Stimulated activated naive CD8-positive, alpha-beta T cell treated with anti-CD3 and anti-CD28 coated beads, Interleukin-15, amount 100 ng/mL, for 72 hours (primary cell): ENCODE measurements around the gene TRAF6.
"Not testable (repeated sequence)": the region's sequence is repeated elsewhere in the genome, so short reads cannot be mapped to it uniquely, and the experiment has no call there.

ENCODE experiments used
- ATAC-seq: fragments of 150-1000 bp; cut with Tn5 transposase; 2 replicates; pipeline ENCODE4 v1.10.0; 2021; ENCODE audit warnings: mild to moderate bottlenecking, moderate library complexity
- DNase-seq, 2 donors: peaks; one replicate each; pipeline ENCODE4 v3.0.0; 2021 to 2022
- H3K27ac Mint-ChIP-seq, 2 donors: one replicate each; pipeline ENCODE4 v1.8.0; 2022; ENCODE audit warnings: mild to moderate bottlenecking in 2 of 2, mixed read lengths in 2 of 2, moderate library complexity in 2 of 2
- H3K27me3 Mint-ChIP-seq: one replicate; pipeline ENCODE4 v1.8.0; 2022; ENCODE audit warnings: mixed read lengths
- H3K4me1 Mint-ChIP-seq: one replicate; pipeline ENCODE4 v1.8.0; 2022; ENCODE audit warnings: mild to moderate bottlenecking, mixed read lengths
- H3K4me3 Mint-ChIP-seq, 2 donors: one replicate each; pipeline ENCODE4 v1.8.0; 2022; ENCODE audit warnings: mild to moderate bottlenecking in 2 of 2, mixed read lengths in 2 of 2, moderate library complexity in 1 of 2
- H3K9me3 Mint-ChIP-seq, 2 donors: one replicate each; pipeline ENCODE4 v1.8.0; 2022; ENCODE audit warnings: mixed read lengths in 2 of 2

The TRAF6 gene

GRCh38 chr11:36508743-36509142 is 1.3 kb downstream of the TRAF6 start:
- Mint-ChIP-seq H3K27me3 (no peaks in the 10 kb centered on the region), H3K27ac (peak overlapping the region; percentile 98 to 99), H3K4me1 (peaks cover 31% of the 10 kb centered on the region), H3K4me3 (peak overlapping the region; percentile 91 to 99), H3K9me3 (peaks cover 10% of the 10 kb centered on the region in 2 donors)
- DNase-seq (no peak), ATAC-seq (no peak)

DNA sequence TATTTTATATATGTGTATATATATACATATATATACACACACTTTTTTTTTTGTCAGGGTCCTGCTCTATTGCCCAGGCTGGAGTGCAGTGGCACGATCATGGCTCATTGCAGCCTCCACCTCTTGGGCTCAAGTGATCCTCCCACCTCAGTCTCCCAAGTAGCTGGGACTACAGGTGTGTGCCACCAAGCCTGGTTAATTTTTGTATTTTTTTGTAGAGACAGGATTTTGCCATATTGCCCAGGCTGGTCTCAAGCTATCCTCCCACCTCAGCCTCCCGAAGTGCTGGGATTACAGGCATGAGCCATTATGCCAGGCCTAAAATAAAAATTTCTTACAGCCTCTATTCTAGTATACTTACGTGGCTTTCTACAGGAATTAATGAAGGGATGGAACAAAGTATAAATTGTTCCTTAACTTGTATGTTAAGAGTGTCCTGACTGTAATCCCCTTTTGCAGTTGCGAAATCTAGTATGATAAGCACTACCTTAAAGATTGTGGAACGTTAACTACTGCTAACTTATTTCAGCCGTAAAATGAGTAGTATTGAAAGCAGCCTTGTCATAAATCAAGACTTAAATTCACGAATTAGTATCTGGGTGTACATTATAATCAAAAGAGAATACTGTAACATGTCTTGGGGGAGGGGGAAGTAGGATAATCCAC is 2.1 kb downstream of the TRAF6 start:
- no peak overlapping the region for H3K27ac Mint-ChIP-seq
- peak overlapping the region; percentile 91 to 99 for H3K4me3 Mint-ChIP-seq
- peaks cover 36% of the 10 kb centered on the region for H3K4me1 Mint-ChIP-seq
- no peak for ATAC-seq
- peaks cover 2 to 4% of the 10 kb centered on the region in 2 donors for H3K9me3 Mint-ChIP-seq
- no peaks in the 10 kb centered on the region for H3K27me3 Mint-ChIP-seq
- no peak for DNase-seq

DNA sequence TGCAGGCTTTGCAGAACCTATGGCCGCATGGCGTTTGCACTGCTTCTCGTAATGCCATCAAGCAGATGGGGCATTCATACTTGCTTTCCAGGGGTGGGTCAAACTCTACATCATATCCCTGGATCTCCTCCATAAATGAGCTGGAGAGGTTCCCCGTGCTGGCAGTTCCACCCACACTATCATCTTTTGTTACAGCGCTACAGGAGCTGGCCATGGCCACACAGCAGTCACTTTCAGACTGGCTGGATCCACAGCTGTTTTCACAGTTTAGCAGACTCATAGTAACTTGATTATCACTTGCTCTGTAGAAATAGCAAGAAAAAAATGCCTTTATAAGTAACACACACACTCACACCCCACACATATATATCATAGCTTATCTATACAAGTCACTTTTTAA is 8.8 kb downstream of the TRAF6 start:
- H3K4me1 Mint-ChIP-seq: peaks cover 40% of the 10 kb centered on the region

DNA sequence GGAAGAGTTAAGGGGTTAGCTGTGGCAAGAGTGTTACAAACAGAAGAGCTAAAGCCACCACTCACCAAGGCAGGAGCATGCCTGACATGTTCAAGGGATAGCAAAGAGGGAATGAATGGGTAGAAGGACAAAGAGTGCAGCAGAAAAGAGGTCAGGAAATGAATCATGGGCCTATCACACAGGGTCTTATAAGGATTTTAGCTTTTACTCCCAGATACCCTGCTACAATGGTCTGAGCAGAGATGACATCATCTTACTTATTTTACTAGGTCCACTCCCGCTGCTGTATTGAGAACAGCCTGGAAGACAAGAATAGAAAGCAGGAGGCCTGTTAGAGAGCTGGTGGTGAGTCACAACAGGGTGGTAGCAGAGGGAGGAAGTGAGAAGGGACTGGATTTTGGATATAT is 9.8 kb downstream of the TRAF6 start:
- Mint-ChIP-seq H3K4me1 (peaks cover 31% of the 10 kb centered on the region), H3K9me3 (no peaks in the 10 kb centered on the region), H3K4me3 (no peak overlapping the region), H3K27ac (peak overlapping the region in 1 of 2 donors; percentile 14), H3K27me3 (no peaks in the 10 kb centered on the region)
- DNase-seq (no peak), ATAC-seq (peak; percentile 52)

More for the DNA sequence above, 8.8 kb downstream of the TRAF6 start:
- DNase-seq: no peak
- H3K4me3 Mint-ChIP-seq: no peak overlapping the region
- H3K27ac Mint-ChIP-seq: no peak overlapping the region
- no peaks in the 10 kb centered on the region for H3K27me3 Mint-ChIP-seq
- ATAC-seq: no peak
- no peaks in the 10 kb centered on the region for H3K9me3 Mint-ChIP-seq

DNA sequence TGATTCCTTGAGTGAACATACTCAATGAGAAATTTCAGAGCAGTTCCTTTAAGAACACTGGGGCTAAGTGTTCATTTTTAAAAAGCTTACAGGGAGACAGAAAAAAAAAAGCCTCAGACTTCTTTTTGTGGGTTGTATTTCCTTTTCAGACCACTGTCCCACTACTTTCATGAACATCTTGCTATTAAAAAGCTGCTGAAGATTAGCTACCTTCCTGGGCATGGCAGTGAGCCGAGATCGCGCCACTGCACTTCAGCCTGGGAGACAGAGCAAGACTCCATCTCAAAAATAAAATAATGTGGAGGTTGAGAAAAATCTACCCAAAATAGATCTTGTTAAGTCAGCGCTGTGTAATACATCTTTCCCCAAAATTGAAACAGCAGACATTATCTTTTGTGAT is 10.8 kb downstream of the TRAF6 start:
- Mint-ChIP-seq H3K27me3 (no peaks in the 10 kb centered on the region), H3K27ac (peak overlapping the region in 1 of 2 donors; percentile 15), H3K9me3 (no peaks in the 10 kb centered on the region), H3K4me1 (peaks cover 28% of the 10 kb centered on the region), H3K4me3 (no peak overlapping the region)
- DNase-seq (no peak), ATAC-seq (no peak)

GRCh38 chr11:36498721-36499120 is 11.4 kb downstream of the TRAF6 start:
- no peak overlapping the region for H3K4me3 Mint-ChIP-seq
- peaks cover 28% of the 10 kb centered on the region for H3K4me1 Mint-ChIP-seq
- no peak overlapping the region for H3K27ac Mint-ChIP-seq

GRCh38 chr11:36493332-36493731 is 16.7 kb downstream of the TRAF6 start:
- no peak overlapping the region for H3K27ac Mint-ChIP-seq
- peaks cover 18% of the 10 kb centered on the region for H3K4me1 Mint-ChIP-seq
- DNase-seq (no peak), ATAC-seq (no peak)
- no peak overlapping the region for H3K4me3 Mint-ChIP-seq
- H3K9me3 Mint-ChIP-seq: no peaks in the 10 kb centered on the region
- no peaks in the 10 kb centered on the region for H3K27me3 Mint-ChIP-seq

More at GRCh38 chr11:36498721-36499120, 11.4 kb downstream of the TRAF6 start:
- no peaks in the 10 kb centered on the region for H3K9me3 Mint-ChIP-seq
- DNase-seq (no peak), ATAC-seq (no peak)
- H3K27me3 Mint-ChIP-seq: no peaks in the 10 kb centered on the region

DNA sequence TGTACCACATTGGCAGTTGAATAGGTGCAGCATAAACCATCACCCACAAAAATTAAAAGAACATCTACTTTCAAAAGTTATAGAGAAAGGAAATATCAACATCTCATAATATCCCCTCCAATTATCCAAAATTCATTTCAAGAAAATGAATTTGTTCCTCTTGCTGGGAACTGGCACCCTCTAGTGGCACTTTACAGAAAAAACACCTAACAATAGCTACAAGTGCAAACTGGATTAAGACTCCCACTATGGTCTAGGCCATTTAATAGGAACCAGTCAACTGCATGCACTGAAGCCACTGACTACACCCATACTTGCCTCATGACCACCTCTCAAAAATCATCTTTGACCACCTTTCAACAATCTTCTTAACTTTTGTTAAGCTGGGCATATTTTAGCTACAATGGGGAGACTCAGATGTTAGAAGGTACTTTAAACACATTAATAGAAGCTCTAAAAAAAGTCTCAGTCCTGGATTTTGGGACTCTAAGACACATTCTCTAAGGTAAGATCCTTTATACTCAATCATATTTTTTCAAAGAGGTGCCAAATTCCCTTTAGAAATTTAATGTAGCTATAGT is 17.3 kb downstream of the TRAF6 start:
- peak overlapping the region in 1 of 2 donors; percentile 54 for H3K27ac Mint-ChIP-seq
- no peaks in the 10 kb centered on the region for H3K9me3 Mint-ChIP-seq
- DNase-seq (peak; percentile 17 to 26), ATAC-seq (no peak)
- no peaks in the 10 kb centered on the region for H3K27me3 Mint-ChIP-seq
- H3K4me3 Mint-ChIP-seq: no peak overlapping the region
- H3K4me1 Mint-ChIP-seq: peaks cover 24% of the 10 kb centered on the region

- H3K4me3 Mint-ChIP-seq: no peak overlapping the region
- no peaks in the 10 kb centered on the region for H3K9me3 Mint-ChIP-seq
- DNase-seq: no peak
- ATAC-seq: no peak
- peaks cover 30% of the 10 kb centered on the region for H3K4me1 Mint-ChIP-seq
- H3K27ac Mint-ChIP-seq: no peak overlapping the region
- H3K27me3 Mint-ChIP-seq: no peaks in the 10 kb centered on the region
Measured at GRCh38 chr11:36490026-36490806, 19.9 kb downstream of the TRAF6 start.

DNA sequence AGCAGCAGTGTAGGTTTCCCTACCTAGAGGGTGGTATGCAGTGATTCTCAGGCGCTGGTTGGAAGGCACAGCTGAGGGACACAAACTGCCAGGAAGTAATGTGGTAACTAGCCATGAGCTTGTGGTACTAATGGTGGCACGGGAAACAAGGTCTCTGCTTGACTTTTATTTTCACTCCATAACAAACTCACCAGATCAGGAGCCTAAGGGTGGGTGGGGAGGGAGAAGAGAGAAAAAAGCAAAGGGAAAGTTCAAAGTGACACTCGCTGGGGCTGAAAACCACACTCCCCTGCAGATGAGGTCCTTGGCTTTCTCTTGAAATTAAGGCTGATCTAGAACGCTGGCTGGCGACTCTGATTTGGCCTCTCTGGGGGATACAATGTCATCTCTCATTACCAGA is 22.0 kb downstream of the TRAF6 start:
- peak overlapping the region in 1 of 2 donors; percentile 54 for H3K4me3 Mint-ChIP-seq

DNA sequence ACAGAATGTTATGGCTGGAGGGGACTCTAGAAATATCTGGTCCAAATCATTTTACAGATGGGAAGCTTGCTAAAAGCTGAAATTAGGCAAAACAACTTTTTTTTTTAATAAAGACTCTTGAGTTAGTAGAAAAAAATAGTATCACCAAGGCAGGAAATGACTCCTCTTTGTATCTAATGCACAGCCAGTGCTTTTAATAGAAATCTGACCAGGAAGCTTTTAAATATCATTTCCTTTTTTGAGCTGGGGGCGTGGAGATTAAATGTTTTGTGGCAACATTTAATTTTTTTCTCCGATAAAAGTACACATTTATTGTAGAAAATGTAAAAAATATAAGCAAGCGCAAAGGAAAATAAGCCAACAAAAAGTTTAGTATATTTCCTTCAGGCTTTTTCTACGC is 22.5 kb downstream of the TRAF6 start:
- Mint-ChIP-seq H3K4me1 (peaks cover 33% of the 10 kb centered on the region), H3K27me3 (no peaks in the 10 kb centered on the region), H3K27ac (no peak overlapping the region), H3K4me3 (no peak overlapping the region), H3K9me3 (no peaks in the 10 kb centered on the region)
- DNase-seq (no peak), ATAC-seq (no peak)

More for the DNA sequence above, 22.0 kb downstream of the TRAF6 start:
- ATAC-seq (peak; percentile 39), DNase-seq (no peak)
- Mint-ChIP-seq H3K27me3 (no peaks in the 10 kb centered on the region), H3K9me3 (no peaks in the 10 kb centered on the region), H3K27ac (peak overlapping the region in 1 of 2 donors; percentile 19), H3K4me1 (peaks cover 36% of the 10 kb centered on the region)

DNA sequence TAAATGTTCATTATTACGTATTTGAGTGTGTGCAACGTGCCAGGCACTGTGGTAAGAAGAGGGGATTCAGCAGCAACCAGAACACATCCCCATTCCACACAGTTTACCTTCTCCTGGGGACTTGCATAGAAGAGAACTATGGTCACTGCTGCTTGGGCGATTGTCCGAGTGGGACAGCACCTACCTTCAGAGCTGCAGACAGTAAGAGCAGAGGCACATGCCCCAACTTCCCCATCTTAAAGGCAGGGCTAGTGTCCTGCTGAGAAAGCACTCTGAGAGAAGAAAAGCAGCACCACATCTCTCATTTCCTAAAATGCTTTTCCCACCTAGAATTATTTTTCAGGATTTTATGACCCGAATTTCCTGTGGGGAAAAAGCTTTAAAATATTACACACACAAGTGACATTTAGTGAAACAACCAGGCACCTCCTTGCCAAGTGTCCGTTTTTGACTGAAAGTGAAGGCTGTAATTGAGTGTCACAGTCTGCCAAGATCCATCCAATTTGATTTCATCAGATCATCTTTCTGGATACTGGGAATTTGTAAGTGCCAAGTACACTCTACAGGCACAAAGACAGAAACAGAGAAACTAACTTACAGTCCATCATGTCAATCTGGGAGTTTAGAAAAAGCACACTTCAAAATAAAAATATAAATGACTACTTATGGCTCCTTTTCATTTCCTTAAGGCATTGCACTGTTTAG is 24.6 kb downstream of the TRAF6 start:
- Mint-ChIP-seq H3K27me3 (no peaks in the 10 kb centered on the region), H3K4me1 (peaks cover 26% of the 10 kb centered on the region), H3K4me3 (no peak overlapping the region), H3K9me3 (no peaks in the 10 kb centered on the region), H3K27ac (no peak overlapping the region)
- DNase-seq (no peak), ATAC-seq (no peak)

DNA sequence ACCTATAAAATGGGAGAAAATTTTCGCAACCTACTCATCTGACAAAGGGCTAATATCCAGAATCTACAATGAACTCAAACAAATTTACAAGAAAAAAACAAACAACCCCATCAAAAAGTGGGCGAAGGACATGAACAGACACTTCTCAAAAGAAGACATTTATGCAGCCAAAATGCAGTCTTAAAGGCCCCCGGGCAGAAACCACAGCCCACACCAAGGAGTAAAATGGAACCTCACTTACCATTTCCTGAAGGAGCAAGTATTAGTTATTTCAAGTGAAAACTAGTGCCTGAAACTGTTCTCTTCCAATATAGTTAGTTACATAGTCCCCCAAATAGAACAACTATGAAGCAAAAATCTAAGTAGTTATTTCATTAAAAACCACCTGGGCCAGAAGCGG is 27.0 kb downstream of the TRAF6 start:
- not testable (repeated sequence) for ATAC-seq, H3K9me3 Mint-ChIP-seq, H3K27ac Mint-ChIP-seq, DNase-seq, H3K27me3 Mint-ChIP-seq, H3K4me3 Mint-ChIP-seq
- H3K4me1 Mint-ChIP-seq: peaks cover 15% of the 10 kb centered on the region

GRCh38 chr11:36480833-36481232 is 29.2 kb downstream of the TRAF6 start:
- H3K4me1 Mint-ChIP-seq: peaks cover 6% of the 10 kb centered on the region
- no peaks in the 10 kb centered on the region for H3K27me3 Mint-ChIP-seq
- DNase-seq (no peak), ATAC-seq (no peak)
- no peak overlapping the region for H3K27ac Mint-ChIP-seq
- no peak overlapping the region for H3K4me3 Mint-ChIP-seq
- no peaks in the 10 kb centered on the region for H3K9me3 Mint-ChIP-seq

GRCh38 chr11:36478700-36479329 is 31.3 kb downstream of the TRAF6 start:
- H3K27ac Mint-ChIP-seq: no peak overlapping the region
- H3K4me3 Mint-ChIP-seq: no peak overlapping the region
- H3K9me3 Mint-ChIP-seq: no peaks in the 10 kb centered on the region
- ATAC-seq: no peak
- H3K27me3 Mint-ChIP-seq: no peaks in the 10 kb centered on the region
- DNase-seq: peak in 1 of 2 donors; percentile 23
- H3K4me1 Mint-ChIP-seq: peaks cover 2% of the 10 kb centered on the region
